Activated CD8-positive, alpha-beta memory T cell treated with anti-CD3 and anti-CD28 coated beads, Interleukin-2, amount 50 U/mL, for 1 hour (primary cell): ENCODE data around the gene SETMAR.
A peak's percentile ranks its signal among the peaks of the same experiment; 100 is the strongest.
"Not testable (repeated sequence)": the region's sequence is repeated elsewhere in the genome, so short reads cannot be mapped to it uniquely, and the experiment has no call there.

Experiments
- DNase-seq: peaks from one replicate; pipeline ENCODE4 v3.0.0-alpha.2; 2020; ENCODE audit errors: extremely low read depth

SETMAR gene

GRCh38 chr3:4303187-4304123, at the start of gene SETMAR:
TSS of gene SETMAR (plus strand) at chr3:4303369. CDS start at chr3:4303371, 2 bp downstream.
- peak; percentile 46 for DNase-seq

- DNase-seq = no peak
These were observed 41.8 kb upstream of the SETMAR start for GRCh38 chr3:4261406-4261805.

GRCh38 chr3:4264040-4264439, 39.1 kb upstream of the SETMAR start:
- no peak for DNase-seq

- DNase-seq = no peak
These were observed 32.4 kb upstream of the SETMAR start for GRCh38 chr3:4270720-4271119.

- no peak for DNase-seq
These were observed 31.3 kb upstream of the SETMAR start for GRCh38 chr3:4271834-4272233.

DNA sequence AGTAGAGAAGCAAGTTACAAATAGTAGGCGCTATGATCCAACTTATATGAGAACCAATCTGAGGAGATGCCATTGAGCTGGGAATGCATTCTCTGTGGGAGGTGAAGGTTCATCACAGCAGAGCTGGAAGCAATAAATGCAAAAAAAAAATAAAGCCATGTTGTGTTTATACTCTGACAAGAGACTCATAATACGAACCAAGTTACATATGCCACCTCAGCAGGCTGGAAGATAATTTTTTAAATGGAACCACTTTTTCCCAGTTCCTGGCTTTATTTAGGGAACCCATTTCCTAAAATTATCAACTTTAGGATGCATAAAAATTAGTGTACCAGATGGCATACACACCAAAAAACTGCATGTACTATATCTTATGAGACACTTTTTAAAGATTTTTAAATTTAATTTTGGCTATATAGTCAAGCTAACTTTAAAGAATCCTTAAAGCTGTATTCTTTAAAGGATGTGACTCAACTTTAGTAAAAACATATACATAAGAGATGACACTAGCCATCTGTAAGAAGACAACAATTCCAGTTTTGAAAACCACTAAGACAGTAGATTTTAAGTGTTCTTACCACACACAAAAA, 23.6 kb upstream of the SETMAR start:
- DNase-seq = no peak

GRCh38 chr3:4281991-4282390, 21.2 kb upstream of the SETMAR start:
- no peak for DNase-seq

- DNase-seq = no peak
These were observed 18.3 kb upstream of the SETMAR start for GRCh38 chr3:4284865-4285264.

DNA sequence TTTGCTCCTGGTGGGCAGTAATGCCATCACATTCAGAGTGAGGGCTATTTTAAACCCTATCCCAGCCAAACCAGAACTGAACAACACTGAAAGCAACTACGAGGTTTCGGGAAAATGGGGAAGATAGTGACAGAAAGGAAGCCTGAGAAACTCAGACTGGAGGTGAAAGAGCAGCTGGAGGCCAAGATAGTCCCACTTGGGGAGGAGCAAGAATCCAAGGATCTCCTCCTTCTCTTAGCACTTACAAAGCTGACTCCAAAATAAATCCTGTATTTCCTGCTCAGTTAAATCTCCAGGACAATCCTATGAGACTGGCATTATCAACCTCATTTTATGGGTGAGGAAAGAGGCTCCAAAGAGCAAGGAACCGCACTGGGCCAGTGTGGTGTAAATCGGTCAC, 14.1 kb upstream of the SETMAR start:
- no peak for DNase-seq

DNA sequence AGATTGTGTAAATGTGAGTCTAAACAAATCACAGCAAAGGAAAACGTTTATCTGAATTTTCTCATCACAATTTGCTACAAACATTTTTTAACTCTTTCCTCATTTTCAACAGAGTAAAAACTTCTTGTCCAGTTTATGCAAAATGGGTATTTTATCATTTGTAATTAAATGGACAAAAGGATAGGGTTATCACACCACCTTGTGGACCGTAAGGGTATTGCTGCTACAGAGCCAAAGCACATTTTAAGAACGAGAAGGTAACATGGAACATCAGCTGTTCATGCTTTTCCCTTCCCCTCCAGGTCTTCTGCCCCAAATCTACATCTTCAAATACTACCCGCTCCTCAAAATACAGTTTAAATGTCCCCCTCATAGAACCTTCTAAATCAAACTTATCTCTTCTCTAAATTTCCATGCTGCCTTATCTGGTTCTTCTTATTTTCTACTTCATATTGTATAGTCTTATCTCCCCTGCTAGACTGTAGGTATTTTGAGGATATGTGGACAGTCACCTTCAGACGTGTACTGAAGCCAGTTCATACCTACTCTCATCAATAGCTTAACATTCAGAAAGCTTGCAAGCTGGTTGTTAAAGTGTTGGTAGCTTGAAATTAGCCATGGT, 12.8 kb upstream of the SETMAR start:
- no peak for DNase-seq

- no peak for DNase-seq
These were observed 10.9 kb upstream of the SETMAR start for GRCh38 chr3:4292301-4292700.

DNA sequence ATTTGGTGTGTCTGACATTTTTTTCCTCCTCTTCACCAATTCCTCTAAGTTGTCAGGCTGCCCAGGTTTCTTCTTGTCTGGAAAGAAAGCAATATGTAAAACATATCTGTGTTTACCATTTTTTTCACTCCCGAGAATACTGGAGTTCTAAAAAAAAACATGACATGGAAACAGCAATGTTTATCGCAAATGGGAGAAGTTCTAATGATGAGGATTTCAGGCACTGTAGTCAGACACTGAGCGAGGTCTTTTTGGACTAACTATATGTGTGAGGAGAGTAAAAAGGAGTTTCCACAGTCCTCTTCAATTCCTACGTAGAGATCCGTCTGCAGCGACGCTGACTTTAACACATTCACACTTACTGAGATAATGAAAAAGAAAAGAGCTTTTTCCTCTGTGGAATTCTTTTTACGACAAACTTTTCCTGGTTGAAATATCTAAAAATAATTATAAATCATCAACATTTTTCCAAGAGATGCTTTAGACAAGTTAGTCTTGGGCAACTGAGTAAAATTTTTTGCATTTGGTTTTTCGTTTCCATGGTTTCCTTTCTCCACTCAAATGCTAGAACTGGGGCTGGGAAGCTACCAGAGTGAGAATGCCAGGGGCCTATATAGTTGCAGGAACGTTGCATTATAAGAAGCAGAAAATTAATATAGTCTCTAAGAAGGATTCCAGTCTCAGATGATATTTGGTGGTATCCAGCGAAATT, 8.4 kb upstream of the SETMAR start:
- no peak for DNase-seq

DNA sequence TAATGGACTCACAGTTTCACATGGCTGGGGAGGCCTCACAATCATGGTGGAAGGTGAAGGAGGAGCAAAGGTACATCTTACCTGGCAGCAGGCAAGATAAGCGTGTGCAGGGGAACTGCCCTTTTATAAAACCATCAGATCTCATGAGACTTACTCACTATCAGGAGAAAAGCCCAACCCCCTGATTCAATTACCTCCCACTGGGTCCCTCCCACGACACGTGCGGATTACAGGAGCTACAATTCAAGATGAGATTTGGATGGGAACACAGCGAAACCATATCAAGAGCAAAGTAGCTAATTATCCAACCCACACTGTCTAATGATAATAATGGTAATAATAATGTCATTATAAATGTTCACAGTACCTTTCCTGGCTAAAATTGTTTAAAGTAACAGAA, 6.7 kb upstream of the SETMAR start:
- DNase-seq = not testable (repeated sequence)

DNA sequence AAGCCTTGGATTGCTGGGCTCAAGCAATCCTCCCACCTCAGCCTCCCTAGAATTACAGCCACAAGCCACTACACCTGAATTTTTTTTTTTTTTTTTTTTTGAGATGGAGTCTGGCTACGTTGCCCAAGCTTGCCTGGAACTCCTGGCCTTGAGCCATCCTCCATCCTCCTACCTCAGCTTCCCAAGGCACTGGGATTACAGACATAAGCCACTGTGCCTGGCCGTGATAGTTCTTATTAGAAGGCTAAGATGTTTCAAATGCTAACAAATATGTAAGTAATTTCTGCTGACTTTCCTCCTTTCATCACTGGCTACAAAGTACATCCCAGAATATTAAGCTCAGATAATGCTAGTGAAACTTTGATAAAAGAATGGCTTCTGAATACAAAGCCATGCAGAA, 5.7 kb upstream of the SETMAR start:
- DNase-seq = no peak

- no peak for DNase-seq
These were observed 422 bp upstream of the SETMAR start for GRCh38 chr3:4302747-4303146.

DNA sequence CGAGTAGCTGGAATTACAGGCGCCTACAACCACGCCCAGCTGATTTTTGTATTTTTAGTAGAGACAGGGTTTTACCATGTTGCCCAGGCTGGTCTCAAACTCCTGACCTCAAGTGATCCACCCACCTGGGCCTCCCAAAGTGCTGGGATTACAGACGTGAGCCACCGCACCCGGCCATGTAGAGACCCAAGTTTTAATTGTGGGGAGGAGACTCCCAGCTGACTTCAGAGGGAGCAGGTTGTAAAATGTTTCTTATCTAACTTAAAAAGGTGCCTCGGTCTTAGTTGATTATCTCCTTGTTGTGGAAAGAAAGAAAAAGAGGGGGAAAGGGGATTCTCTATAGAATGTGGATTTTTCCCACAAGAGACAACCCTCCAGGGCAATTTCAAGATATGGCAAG, 2.0 kb downstream of the SETMAR start:
- not testable (repeated sequence) for DNase-seq

- no peak for DNase-seq
These were observed 2.9 kb downstream of the SETMAR start for GRCh38 chr3:4306091-4306490.

DNA sequence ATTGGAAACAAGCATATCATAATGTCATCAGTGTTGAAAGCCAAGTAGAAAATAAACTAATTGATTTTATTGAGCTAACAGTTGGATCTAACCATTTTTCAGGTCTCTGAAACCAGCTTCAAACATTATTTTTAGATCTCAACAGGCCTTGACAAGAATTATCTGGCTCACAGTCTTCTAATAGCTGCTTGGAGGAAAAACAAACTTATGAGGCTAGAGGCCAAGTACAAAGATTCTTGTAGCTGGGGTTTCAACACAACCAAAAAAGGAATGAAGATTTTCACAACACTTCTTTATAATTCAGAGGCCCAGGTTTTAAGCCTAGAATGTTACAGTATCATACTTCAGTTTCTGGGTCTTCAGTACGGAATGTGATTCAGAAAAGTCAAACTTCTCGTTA, 3.7 kb downstream of the SETMAR start:
- no peak for DNase-seq

GRCh38 chr3:4309491-4310128, 6.4 kb downstream of the SETMAR start:
- no peak for DNase-seq

- DNase-seq = no peak
These were observed 7.8 kb downstream of the SETMAR start for GRCh38 chr3:4310971-4311370.

DNA sequence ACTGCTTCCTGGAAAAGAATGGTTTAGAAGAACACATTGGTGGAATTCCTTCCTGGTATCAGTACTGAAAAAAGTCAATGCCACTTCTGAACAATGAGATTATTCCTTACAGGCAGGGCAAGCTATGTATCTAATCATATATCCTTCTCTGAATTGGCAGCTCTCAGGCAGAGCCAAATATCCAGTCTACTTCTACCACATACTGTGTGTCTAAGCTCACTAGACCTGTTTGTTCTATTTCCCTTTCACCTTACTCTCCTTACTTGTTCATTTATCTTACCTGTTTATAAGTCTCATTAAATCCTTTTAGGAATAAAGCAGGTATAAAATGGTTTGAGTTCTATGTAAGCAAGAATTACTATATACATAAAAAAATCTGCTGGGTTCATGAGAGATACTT, 8.3 kb downstream of the SETMAR start:
- DNase-seq = no peak
